ENCODE measurements around the gene CEP57L1. TPM values are rescaled to one million over a fixed set of nuclear protein-coding genes. Genes with fewer than 3 reads are reported as not detected.
"Not testable (repeated sequence)": the region's sequence is repeated elsewhere in the genome, so short reads cannot be mapped to it uniquely, and the experiment has no call there.

The CEP57L1 gene
- total RNA-seq, 1 donor from 2014 or later, result 8.6 TPM

DNA sequence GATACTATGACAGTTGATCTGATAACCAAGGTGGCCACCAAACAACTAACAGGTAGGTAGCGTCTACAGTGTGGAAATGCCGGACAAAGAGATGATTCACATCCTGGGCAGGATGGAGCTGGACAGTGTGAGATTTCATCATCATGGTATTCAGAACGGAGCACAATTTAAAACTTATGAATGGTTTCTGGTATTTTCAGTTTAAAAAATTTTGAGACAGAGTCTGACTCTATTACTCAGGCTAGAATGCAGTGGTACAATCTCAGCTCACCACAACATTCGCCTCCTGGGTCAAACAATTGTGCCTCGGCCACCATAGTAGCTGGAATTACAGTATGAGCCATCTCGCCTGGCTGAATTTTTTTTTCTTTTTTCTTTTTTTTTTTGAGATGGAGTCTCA, 43.8 kb downstream of the CEP57L1 start:
- no peak for ATAC-seq

DNA sequence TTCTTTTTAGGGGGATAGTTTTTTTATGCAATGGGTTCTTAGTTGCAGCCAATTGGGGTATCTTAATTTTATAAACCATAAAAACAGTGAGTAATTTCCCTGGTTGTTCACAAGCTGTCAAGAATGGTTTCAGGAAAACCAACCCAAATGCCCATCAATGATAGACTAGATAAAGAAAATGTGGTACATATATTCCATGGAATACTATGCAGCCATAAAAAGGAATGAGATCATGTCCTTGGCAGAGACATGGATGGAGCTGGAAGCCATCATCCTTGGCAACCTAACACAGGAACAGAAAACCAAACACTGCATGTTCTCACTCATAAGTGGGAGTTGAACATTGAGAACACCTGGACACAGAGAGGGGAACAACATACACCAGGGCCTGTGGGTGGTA, 46.8 kb downstream of the CEP57L1 start:
- H3K9me3 ChIP-seq; H3K36me3 ChIP-seq; ATAC-seq; DNase-seq; intact Hi-C loops (cut with DNase I); H3K4me3 ChIP-seq; H3K27ac ChIP-seq; H3K4me1 ChIP-seq; H3K27me3 ChIP-seq (ENCODE audit: low read depth): not testable (repeated sequence)

More for the DNA sequence above, 43.8 kb downstream of the CEP57L1 start:
- no peaks in the 10 kb centered on the region for H3K4me1 ChIP-seq
- intact Hi-C loops (cut with DNase I), result no loop called here
- TF ChIP-seq, protein P1, sequence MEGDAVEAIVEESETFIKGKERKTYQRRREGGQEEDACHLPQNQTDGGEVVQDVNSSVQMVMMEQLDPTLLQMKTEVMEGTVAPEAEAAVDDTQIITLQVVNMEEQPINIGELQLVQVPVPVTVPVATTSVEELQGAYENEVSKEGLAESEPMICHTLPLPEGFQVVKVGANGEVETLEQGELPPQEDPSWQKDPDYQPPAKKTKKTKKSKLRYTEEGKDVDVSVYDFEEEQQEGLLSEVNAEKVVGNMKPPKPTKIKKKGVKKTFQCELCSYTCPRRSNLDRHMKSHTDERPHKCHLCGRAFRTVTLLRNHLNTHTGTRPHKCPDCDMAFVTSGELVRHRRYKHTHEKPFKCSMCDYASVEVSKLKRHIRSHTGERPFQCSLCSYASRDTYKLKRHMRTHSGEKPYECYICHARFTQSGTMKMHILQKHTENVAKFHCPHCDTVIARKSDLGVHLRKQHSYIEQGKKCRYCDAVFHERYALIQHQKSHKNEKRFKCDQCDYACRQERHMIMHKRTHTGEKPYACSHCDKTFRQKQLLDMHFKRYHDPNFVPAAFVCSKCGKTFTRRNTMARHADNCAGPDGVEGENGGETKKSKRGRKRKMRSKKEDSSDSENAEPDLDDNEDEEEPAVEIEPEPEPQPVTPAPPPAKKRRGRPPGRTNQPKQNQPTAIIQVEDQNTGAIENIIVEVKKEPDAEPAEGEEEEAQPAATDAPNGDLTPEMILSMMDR (IDR thresholded peaks at IDR 0.05), result no peak
- H3K9me3 ChIP-seq, result no peaks in the 10 kb centered on the region
- no peak overlapping the region for H3K4me3 ChIP-seq
- no peak overlapping the region for H3K27ac ChIP-seq
- DNase-seq, result no peak
- no peaks in the 10 kb centered on the region for H3K27me3 ChIP-seq (ENCODE audit: low read depth)
- H3K36me3 ChIP-seq, result no peaks in the 10 kb centered on the region

DNA sequence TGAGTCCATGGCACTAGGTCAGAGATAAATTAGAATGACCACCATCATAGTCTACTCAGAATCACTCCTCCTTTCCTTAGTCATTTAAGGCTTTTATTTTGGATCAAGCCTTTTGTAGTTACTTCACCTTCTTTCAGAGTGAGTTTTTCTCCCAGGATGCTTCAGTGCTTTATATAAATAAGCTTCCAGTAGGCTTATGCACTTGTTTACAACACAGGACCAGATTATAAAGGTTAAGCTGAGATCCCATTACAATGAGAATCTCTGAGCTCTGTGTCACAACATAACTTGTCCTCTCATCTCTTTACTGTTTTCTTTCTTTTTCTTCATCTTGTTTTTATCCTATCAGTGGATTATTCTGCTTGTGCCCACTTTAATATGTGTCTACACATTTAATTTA, 47.9 kb downstream of the CEP57L1 start:
- intact Hi-C loops (cut with DNase I), result no loop called here
- ATAC-seq (no peak), DNase-seq (no peak)
- TF ChIP-seq, protein P1 (IDR thresholded peaks at IDR 0.05), result no peak
- Histone ChIP-seq H3K36me3 (no peaks in the 10 kb centered on the region), H3K4me3 (no peak overlapping the region), H3K9me3 (no peaks in the 10 kb centered on the region), H3K4me1 (no peaks in the 10 kb centered on the region), H3K27me3 (ENCODE audit: low read depth) (no peaks in the 10 kb centered on the region), H3K27ac (no peak overlapping the region)

DNA sequence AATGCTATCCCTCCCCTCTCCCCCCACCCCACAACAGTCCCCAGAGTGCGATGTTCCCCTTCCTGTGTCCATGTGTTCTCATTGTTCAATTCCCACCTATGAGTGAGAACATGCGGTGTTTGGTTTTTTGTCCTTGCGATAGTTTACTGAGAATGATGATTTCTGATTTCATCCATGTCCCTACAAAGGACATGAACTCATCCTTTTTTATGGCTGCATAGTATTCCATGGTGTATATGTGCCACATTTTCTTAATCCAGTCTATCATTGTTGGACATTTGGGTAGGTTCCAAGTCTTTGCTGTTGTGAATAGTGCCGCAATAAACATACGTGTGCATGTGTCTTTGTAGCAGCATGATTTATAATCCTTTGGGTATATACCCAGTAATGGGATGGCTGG, 52.9 kb downstream of the CEP57L1 start:
- ATAC-seq; H3K27me3 ChIP-seq (ENCODE audit: low read depth); H3K27ac ChIP-seq; intact Hi-C loops (cut with DNase I); H3K4me1 ChIP-seq; H3K9me3 ChIP-seq; DNase-seq; H3K36me3 ChIP-seq; H3K4me3 ChIP-seq: not testable (repeated sequence)

DNA sequence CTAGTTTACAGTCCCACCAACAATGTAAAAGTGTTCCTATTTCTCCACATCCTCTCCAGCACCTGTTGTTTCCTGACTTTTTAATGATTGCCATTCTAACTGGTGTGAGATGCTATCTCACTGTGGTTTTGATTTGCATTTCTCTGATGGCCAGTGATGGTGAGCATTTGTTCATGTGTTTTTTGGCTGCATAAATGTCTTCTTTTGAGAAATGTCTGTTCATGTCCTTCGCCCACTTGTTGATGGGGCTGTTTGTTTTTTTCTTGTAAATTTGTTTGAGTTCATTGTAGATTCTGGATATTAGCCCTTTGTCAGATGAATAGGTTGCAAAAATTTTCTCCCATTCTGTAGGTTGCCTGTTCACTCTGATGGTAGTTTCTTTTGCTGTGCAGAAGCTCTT, 53.4 kb downstream of the CEP57L1 start:
- H3K4me3 ChIP-seq; ATAC-seq; intact Hi-C loops (cut with DNase I); H3K36me3 ChIP-seq; H3K9me3 ChIP-seq; H3K27me3 ChIP-seq (ENCODE audit: low read depth); H3K27ac ChIP-seq; H3K4me1 ChIP-seq; DNase-seq: not testable (repeated sequence)

DNA sequence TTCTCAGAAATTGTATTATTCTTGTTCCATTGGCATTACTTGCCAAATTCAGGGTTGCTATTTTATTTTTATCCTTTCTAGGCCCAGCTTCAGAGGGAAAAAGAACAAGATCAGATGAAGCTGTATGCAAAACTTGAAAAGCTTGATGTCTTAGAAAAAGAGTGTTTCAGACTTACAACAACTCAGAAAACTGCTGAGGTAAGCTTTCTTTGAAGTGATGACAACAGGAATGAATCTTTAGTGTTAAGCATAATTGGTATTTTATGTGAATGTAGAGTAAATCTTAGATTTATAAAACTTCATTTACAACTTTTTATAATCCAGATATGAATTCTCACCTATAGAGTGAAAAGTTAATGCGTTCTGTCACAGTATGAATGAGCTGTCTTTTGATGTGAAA, 58.4 kb downstream of the CEP57L1 start:
- Histone ChIP-seq H3K9me3 (peaks cover 6% of the 10 kb centered on the region), H3K27me3 (ENCODE audit: low read depth) (no peaks in the 10 kb centered on the region), H3K36me3 (peaks cover 9% of the 10 kb centered on the region), H3K27ac (no peak overlapping the region), H3K4me3 (no peak overlapping the region), H3K4me1 (no peaks in the 10 kb centered on the region)
- TF ChIP-seq, protein P1 (IDR thresholded peaks at IDR 0.05), result no peak
- intact Hi-C loops (cut with DNase I), result no loop called here
- ATAC-seq (no peak), DNase-seq (no peak)

DNA sequence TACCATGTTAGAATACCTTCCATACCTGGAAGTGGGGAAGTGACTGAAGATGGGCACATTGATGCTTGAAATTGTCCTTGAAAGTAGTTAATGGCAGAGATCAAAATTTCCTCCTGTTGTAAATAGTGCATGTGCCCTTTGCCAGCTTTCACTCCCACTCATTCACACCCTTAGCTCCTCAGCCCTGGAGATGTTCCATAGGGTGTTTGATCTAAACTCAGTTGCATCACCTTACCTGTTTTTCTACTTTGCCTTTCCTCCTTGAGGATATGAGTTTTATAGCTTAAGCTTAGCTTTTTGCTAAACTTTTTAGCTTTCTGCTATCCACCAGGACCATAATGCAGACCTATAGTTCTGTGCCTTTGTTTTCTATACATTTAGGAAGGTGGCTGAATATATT, 69.0 kb downstream of the CEP57L1 start:
- Histone ChIP-seq H3K4me1 (no peaks in the 10 kb centered on the region), H3K9me3 (no peaks in the 10 kb centered on the region), H3K36me3 (peaks cover 23% of the 10 kb centered on the region), H3K27ac (no peak overlapping the region), H3K4me3 (no peak overlapping the region), H3K27me3 (ENCODE audit: low read depth) (no peaks in the 10 kb centered on the region)
- DNase-seq (no peak), ATAC-seq (no peak)
- TF ChIP-seq, protein P1 (IDR thresholded peaks at IDR 0.05), result no peak
- intact Hi-C loops (cut with DNase I), result no loop called here

Data from lower lobe of right lung (tissue), 2 donors.